ENCODE measurements around the gene MMP26.

MMP26 gene

DNA sequence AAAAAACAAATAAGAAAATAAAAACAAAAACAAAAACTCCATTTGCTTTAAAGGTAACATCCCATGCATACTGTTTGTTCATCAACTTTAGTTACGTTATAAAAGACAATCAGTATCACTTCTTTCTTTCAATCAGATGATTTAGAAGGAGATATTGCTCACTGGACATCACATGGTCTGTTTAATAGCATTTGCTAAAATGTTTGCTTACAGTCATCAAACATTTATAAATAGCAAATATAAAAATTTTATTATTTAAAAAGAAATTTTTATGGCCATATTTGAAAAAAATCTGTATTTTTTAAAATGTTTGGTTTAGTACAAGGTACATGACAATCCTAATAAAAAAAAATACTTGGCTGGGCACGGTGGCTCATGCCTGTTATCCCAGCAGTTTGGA, 22.6 kb downstream of the MMP26 start:
- DNase-seq: no peak

- no peak for DNase-seq
Observed at GRCh38 chr11:4740735-4741134, 36.2 kb downstream of the MMP26 start.

DNA sequence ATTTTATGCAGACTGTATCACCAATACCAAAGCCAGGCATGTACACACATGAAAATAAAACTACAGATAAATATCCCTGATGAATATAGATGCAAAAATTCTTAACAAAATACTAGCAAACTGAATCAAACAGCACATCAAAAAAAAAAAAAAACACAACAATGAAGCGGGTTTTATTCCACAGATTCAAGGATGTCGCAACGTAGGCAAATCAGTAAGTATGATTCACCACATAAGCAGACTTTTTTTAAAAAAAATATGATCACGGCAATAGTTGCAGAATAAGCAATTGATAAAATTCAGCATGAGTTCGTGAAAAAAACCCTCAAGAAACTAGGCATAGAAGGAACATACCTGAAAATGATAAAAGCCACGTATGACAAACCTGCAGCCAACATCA, 43.9 kb downstream of the MMP26 start:
- no peak for DNase-seq

GRCh38 chr11:4751201-4751600, 46.6 kb downstream of the MMP26 start:
- no peak for DNase-seq

Measured in SW 1271 (cell line).